Measurements from ENCODE around the gene VWCE.
"Not testable (repeated sequence)": the region's sequence is repeated elsewhere in the genome, so short reads cannot be mapped to it uniquely, and the experiment has no call there.

Gene VWCE

GRCh38 chr11:61270354-61271076 is 24.6 kb downstream of the VWCE start:
- Mint-ChIP-seq H3K4me3 (no peak overlapping the region), H3K36me3 (ENCODE audit: insufficient read depth) (no peaks in the 10 kb centered on the region), H3K9me3 (no peaks in the 10 kb centered on the region), H3K27me3 (no peaks in the 10 kb centered on the region), H3K4me1 (ENCODE audit: low read depth in 2 of 2) (no peaks in the 10 kb centered on the region), H3K27ac (no peak overlapping the region)
- DNase-seq = no peak
- no peak for ATAC-seq (replicated peaks)

- H3K36me3 Mint-ChIP-seq (ENCODE audit: insufficient read depth) = no peaks in the 10 kb centered on the region
- no peak overlapping the region for H3K27ac Mint-ChIP-seq
- ATAC-seq (replicated peaks) (no peak), DNase-seq (no peak)
- no peaks in the 10 kb centered on the region for H3K4me1 Mint-ChIP-seq (ENCODE audit: low read depth in 2 of 2)
- no peak overlapping the region for H3K4me3 Mint-ChIP-seq
- no peaks in the 10 kb centered on the region for H3K9me3 Mint-ChIP-seq
- H3K27me3 Mint-ChIP-seq = no peaks in the 10 kb centered on the region
Observed at GRCh38 chr11:61268588-61269250, 26.4 kb downstream of the VWCE start.

GRCh38 chr11:61267437-61267841 is 27.7 kb downstream of the VWCE start:
- Mint-ChIP-seq H3K27ac (no peak overlapping the region), H3K36me3 (ENCODE audit: insufficient read depth) (no peaks in the 10 kb centered on the region), H3K4me3 (no peak overlapping the region), H3K4me1 (ENCODE audit: low read depth in 2 of 2) (no peaks in the 10 kb centered on the region), H3K9me3 (no peaks in the 10 kb centered on the region), H3K27me3 (no peaks in the 10 kb centered on the region)
- ATAC-seq (replicated peaks) = no peak
- DNase-seq = no peak

GRCh38 chr11:61266602-61267001 is 28.5 kb downstream of the VWCE start:
- no peaks in the 10 kb centered on the region for H3K36me3 Mint-ChIP-seq (ENCODE audit: insufficient read depth)
- no peak overlapping the region for H3K27ac Mint-ChIP-seq
- no peaks in the 10 kb centered on the region for H3K27me3 Mint-ChIP-seq
- no peaks in the 10 kb centered on the region for H3K4me1 Mint-ChIP-seq (ENCODE audit: low read depth in 2 of 2)
- no peak overlapping the region for H3K4me3 Mint-ChIP-seq
- H3K9me3 Mint-ChIP-seq = no peaks in the 10 kb centered on the region
- ATAC-seq (replicated peaks) = no peak
- DNase-seq = no peak

GRCh38 chr11:61265357-61265756 is 29.8 kb downstream of the VWCE start:
- DNase-seq (no peak), ATAC-seq (replicated peaks) (no peak)
- H3K4me3 Mint-ChIP-seq = no peak overlapping the region
- H3K9me3 Mint-ChIP-seq = no peaks in the 10 kb centered on the region
- H3K36me3 Mint-ChIP-seq (ENCODE audit: insufficient read depth) = no peaks in the 10 kb centered on the region
- H3K27ac Mint-ChIP-seq = no peak overlapping the region
- no peaks in the 10 kb centered on the region for H3K4me1 Mint-ChIP-seq (ENCODE audit: low read depth in 2 of 2)
- peaks cover 0 to 5% of the 10 kb centered on the region in 2 donors for H3K27me3 Mint-ChIP-seq

GRCh38 chr11:61264795-61265194 is 30.3 kb downstream of the VWCE start:
- H3K4me3 Mint-ChIP-seq = no peak overlapping the region
- DNase-seq (no peak), ATAC-seq (replicated peaks) (no peak)
- H3K27ac Mint-ChIP-seq = no peak overlapping the region
- no peaks in the 10 kb centered on the region for H3K9me3 Mint-ChIP-seq
- H3K27me3 Mint-ChIP-seq = peaks cover 0 to 5% of the 10 kb centered on the region in 2 donors
- H3K36me3 Mint-ChIP-seq (ENCODE audit: insufficient read depth) = no peaks in the 10 kb centered on the region
- no peaks in the 10 kb centered on the region for H3K4me1 Mint-ChIP-seq (ENCODE audit: low read depth in 2 of 2)

GRCh38 chr11:61264371-61264770 is 30.7 kb downstream of the VWCE start:
- Mint-ChIP-seq H3K36me3 (ENCODE audit: insufficient read depth) (no peaks in the 10 kb centered on the region), H3K9me3 (no peaks in the 10 kb centered on the region), H3K4me3 (no peak overlapping the region), H3K27ac (no peak overlapping the region), H3K27me3 (peaks cover 0 to 5% of the 10 kb centered on the region in 2 donors), H3K4me1 (ENCODE audit: low read depth in 2 of 2) (no peaks in the 10 kb centered on the region)
- ATAC-seq (replicated peaks) = no peak
- no peak for DNase-seq

- Mint-ChIP-seq H3K36me3 (ENCODE audit: insufficient read depth) (no peaks in the 10 kb centered on the region), H3K27me3 (peaks cover 20 to 23% of the 10 kb centered on the region in 2 donors), H3K4me1 (ENCODE audit: low read depth in 2 of 2) (no peaks in the 10 kb centered on the region), H3K4me3 (no peak overlapping the region), H3K27ac (no peak overlapping the region), H3K9me3 (no peaks in the 10 kb centered on the region)
- no peak for DNase-seq
- ATAC-seq (replicated peaks) = no peak
Observed at GRCh38 chr11:61259363-61259762, 35.8 kb downstream of the VWCE start.

- no peaks in the 10 kb centered on the region for H3K36me3 Mint-ChIP-seq (ENCODE audit: insufficient read depth)
- H3K9me3 Mint-ChIP-seq = no peaks in the 10 kb centered on the region
- DNase-seq (no peak), ATAC-seq (replicated peaks) (no peak)
- no peaks in the 10 kb centered on the region for H3K4me1 Mint-ChIP-seq (ENCODE audit: low read depth in 2 of 2)
- no peak overlapping the region for H3K4me3 Mint-ChIP-seq
- H3K27ac Mint-ChIP-seq = no peak overlapping the region
- H3K27me3 Mint-ChIP-seq = peaks cover 23% of the 10 kb centered on the region in 2 donors
Observed at GRCh38 chr11:61258546-61258945, 36.6 kb downstream of the VWCE start.

GRCh38 chr11:61256710-61257482 is 38.2 kb downstream of the VWCE start:
- DNase-seq = no peak
- no peaks in the 10 kb centered on the region for H3K9me3 Mint-ChIP-seq
- H3K27me3 Mint-ChIP-seq = peaks cover 24 to 26% of the 10 kb centered on the region in 2 donors
- no peaks in the 10 kb centered on the region for H3K4me1 Mint-ChIP-seq (ENCODE audit: low read depth in 2 of 2)
- no peaks in the 10 kb centered on the region for H3K36me3 Mint-ChIP-seq (ENCODE audit: insufficient read depth)
- H3K27ac Mint-ChIP-seq = no peak overlapping the region
- ATAC-seq (replicated peaks) = no peak
- no peak overlapping the region for H3K4me3 Mint-ChIP-seq

GRCh38 chr11:61254403-61255025 is 40.6 kb downstream of the VWCE start:
- peaks cover 25 to 38% of the 10 kb centered on the region in 2 donors for H3K27me3 Mint-ChIP-seq
- H3K4me1 Mint-ChIP-seq (ENCODE audit: low read depth in 2 of 2) = no peaks in the 10 kb centered on the region
- no peaks in the 10 kb centered on the region for H3K9me3 Mint-ChIP-seq
- no peak overlapping the region for H3K27ac Mint-ChIP-seq
- H3K36me3 Mint-ChIP-seq (ENCODE audit: insufficient read depth) = no peaks in the 10 kb centered on the region
- no peak overlapping the region for H3K4me3 Mint-ChIP-seq
- DNase-seq = peak; percentile 46 to 51 (median 46)
- peak; percentile 78 for ATAC-seq (replicated peaks)

- DNase-seq; H3K4me1 Mint-ChIP-seq (ENCODE audit: low read depth in 2 of 2); H3K27ac Mint-ChIP-seq; H3K9me3 Mint-ChIP-seq; H3K4me3 Mint-ChIP-seq; ATAC-seq (replicated peaks); H3K36me3 Mint-ChIP-seq (ENCODE audit: insufficient read depth): not testable (repeated sequence)
- peaks cover 29 to 38% of the 10 kb centered on the region in 2 donors for H3K27me3 Mint-ChIP-seq
Observed at GRCh38 chr11:61252332-61252731, 42.8 kb downstream of the VWCE start.
